Upper lobe of left lung (tissue), 4 donors: ENCODE data around the gene PTPRO.

Experiments used
- CTCF ChIP-seq, 6 experiments: fragments of 450-650 bp in 4 of 6; fragments of 200-600 bp in 2 of 6; sonication (generic) in 2 of 6; IDR thresholded peaks; one replicate each; pipeline ENCODE4 v1.5.1; 2016 to 2019; ENCODE audit warnings: antibody characterized with exemption in 6 of 6
- EP300 ChIP-seq, 4 donors: sonication (generic); formaldehyde crosslinking; IDR thresholded peaks; one replicate each; pipeline ENCODE4 v1.5.1; 2017; ENCODE audit warnings: antibody characterized with exemption in 4 of 4, control low read depth in 2 of 4

GRCh38 chr12:15605881-15606590 lies 283.7 kb downstream of the PTPRO start:
- TF ChIP-seq EP300 (IDR thresholded peaks at IDR 0.05) (no peak), CTCF (IDR thresholded peaks at IDR 0.05) (no peak)
